Measurements from ENCODE around the gene TMEM233.

- no peak for TF ChIP-seq ZFX (IDR thresholded peaks at IDR 0.05)
- TF ChIP-seq, protein P1, sequence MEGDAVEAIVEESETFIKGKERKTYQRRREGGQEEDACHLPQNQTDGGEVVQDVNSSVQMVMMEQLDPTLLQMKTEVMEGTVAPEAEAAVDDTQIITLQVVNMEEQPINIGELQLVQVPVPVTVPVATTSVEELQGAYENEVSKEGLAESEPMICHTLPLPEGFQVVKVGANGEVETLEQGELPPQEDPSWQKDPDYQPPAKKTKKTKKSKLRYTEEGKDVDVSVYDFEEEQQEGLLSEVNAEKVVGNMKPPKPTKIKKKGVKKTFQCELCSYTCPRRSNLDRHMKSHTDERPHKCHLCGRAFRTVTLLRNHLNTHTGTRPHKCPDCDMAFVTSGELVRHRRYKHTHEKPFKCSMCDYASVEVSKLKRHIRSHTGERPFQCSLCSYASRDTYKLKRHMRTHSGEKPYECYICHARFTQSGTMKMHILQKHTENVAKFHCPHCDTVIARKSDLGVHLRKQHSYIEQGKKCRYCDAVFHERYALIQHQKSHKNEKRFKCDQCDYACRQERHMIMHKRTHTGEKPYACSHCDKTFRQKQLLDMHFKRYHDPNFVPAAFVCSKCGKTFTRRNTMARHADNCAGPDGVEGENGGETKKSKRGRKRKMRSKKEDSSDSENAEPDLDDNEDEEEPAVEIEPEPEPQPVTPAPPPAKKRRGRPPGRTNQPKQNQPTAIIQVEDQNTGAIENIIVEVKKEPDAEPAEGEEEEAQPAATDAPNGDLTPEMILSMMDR (conservative IDR thresholded peaks at IDR 0.05): peak; percentile 43
These were observed 49.4 kb downstream of the TMEM233 start for GRCh38 chr12:119642986-119643385.
